GM21576 (cell line): ENCODE data around the gene FGF14.
A peak's percentile ranks its signal among the peaks of the same experiment; 100 is the strongest.

Source experiments
- ATAC-seq: cut with Tn5 transposase; IDR thresholded peaks from one replicate; pipeline ENCODE4 v1.9.1; 2021; ENCODE audit warnings: mild to moderate bottlenecking, moderate library complexity; ENCODE audit not compliant: unreplicated experiment

The FGF14 gene

GRCh38 chr13:101751488-101751887, 650.4 kb downstream of the FGF14 start:
- no peak for ATAC-seq

- ATAC-seq, result no peak
Observed at GRCh38 chr13:101749584-101749983, 652.3 kb downstream of the FGF14 start.

- no peak for ATAC-seq
Observed at GRCh38 chr13:101747039-101747438, 654.8 kb downstream of the FGF14 start.

GRCh38 chr13:101746513-101746912, 655.3 kb downstream of the FGF14 start:
- no peak for ATAC-seq

- peak; percentile 86 for ATAC-seq
Observed at GRCh38 chr13:101739382-101740178, 662.3 kb downstream of the FGF14 start.

GRCh38 chr13:101738336-101738735, 663.5 kb downstream of the FGF14 start:
- no peak for ATAC-seq

GRCh38 chr13:101736566-101736965, 665.3 kb downstream of the FGF14 start:
- no peak for ATAC-seq

GRCh38 chr13:101730420-101731000, 671.3 kb downstream of the FGF14 start:
- ATAC-seq, result no peak

GRCh38 chr13:101728615-101729014, 673.2 kb downstream of the FGF14 start:
- no peak for ATAC-seq

GRCh38 chr13:101728021-101728420, 673.8 kb downstream of the FGF14 start:
- no peak for ATAC-seq

GRCh38 chr13:101727118-101727517, 674.7 kb downstream of the FGF14 start:
- ATAC-seq, result no peak

- ATAC-seq, result no peak
Observed at GRCh38 chr13:101726681-101727080, 675.2 kb downstream of the FGF14 start.

GRCh38 chr13:101718496-101718895, 683.4 kb downstream of the FGF14 start:
- ATAC-seq, result no peak

- ATAC-seq, result no peak
Observed at GRCh38 chr13:101717353-101717752, 684.5 kb downstream of the FGF14 start.

- ATAC-seq, result no peak
Observed at GRCh38 chr13:101714195-101714594, 687.7 kb downstream of the FGF14 start.

GRCh38 chr13:101712026-101712348, 689.9 kb downstream of the FGF14 start:
- ATAC-seq, result no peak

GRCh38 chr13:101711307-101712025, 690.4 kb downstream of the FGF14 start:
- no peak for ATAC-seq

GRCh38 chr13:101709952-101710351, 691.9 kb downstream of the FGF14 start:
- no peak for ATAC-seq

GRCh38 chr13:101708115-101708514, 693.7 kb downstream of the FGF14 start:
- ATAC-seq, result no peak

GRCh38 chr13:101707659-101708058, 694.2 kb downstream of the FGF14 start:
- ATAC-seq, result no peak

GRCh38 chr13:101706651-101707050, 695.2 kb downstream of the FGF14 start:
- ATAC-seq, result no peak

- ATAC-seq, result no peak
Observed at GRCh38 chr13:101703838-101704237, 698.0 kb downstream of the FGF14 start.
